MM.1S (cell line): ENCODE data around the gene CBFA2T3.
"Not testable (repeated sequence)": the region's sequence is repeated elsewhere in the genome, so short reads cannot be mapped to it uniquely, and the experiment has no call there.

ENCODE experiments used
- DNase-seq: peaks from one replicate; pipeline ENCODE4 v3.0.0-alpha.2; 2015
- H2AFZ ChIP-seq: fragments of 300-600 bp; sonication (generic); 2 replicates; pipeline ENCODE4 v1.6.0; 2016; ENCODE audit warnings: antibody characterized with exemption, low read length
- H3F3A ChIP-seq: fragments of 300-600 bp; sonication (generic); 2 replicates; pipeline ENCODE4 v1.6.1; 2016; ENCODE audit warnings: mild to moderate bottlenecking, antibody characterized with exemption, low read length, moderate library complexity, mixed read lengths; ENCODE audit not compliant: insufficient read depth
- H3K27ac ChIP-seq: fragments of 300-600 bp; sonication (generic); 2 replicates; pipeline ENCODE4 v1.5.1; 2016; ENCODE audit warnings: mild to moderate bottlenecking, low read length
- H3K27me3 ChIP-seq: fragments of 300-600 bp; sonication (generic); replicated peaks from 2 replicates; pipeline ENCODE4 v1.6.0; 2016; ENCODE audit warnings: low read length; ENCODE audit not compliant: insufficient read depth
- H3K36me3 ChIP-seq: fragments of 300-600 bp; sonication (generic); replicated peaks from 2 replicates; pipeline ENCODE4 v1.6.1; 2016; ENCODE audit warnings: mild to moderate bottlenecking, low read length, mixed read lengths; ENCODE audit not compliant: insufficient read depth
- H3K4me1 ChIP-seq: fragments of 300-600 bp; sonication (generic); 2 replicates; pipeline ENCODE4 v1.6.1; 2016; ENCODE audit warnings: low read length, mixed read lengths
- H3K4me2 ChIP-seq: fragments of 300-600 bp; sonication (generic); 2 replicates; pipeline ENCODE4 v1.6.0; 2016; ENCODE audit warnings: low read depth, low read length
- H3K4me3 ChIP-seq: fragments of 300-600 bp; sonication (generic); 2 replicates; pipeline ENCODE4 v1.5.1; 2016; ENCODE audit warnings: low read length, mixed read lengths
- H3K79me2 ChIP-seq: fragments of 300-600 bp; sonication (generic); 2 replicates; pipeline ENCODE4 v1.6.1; 2016; ENCODE audit warnings: mixed run types, low read length, mixed read lengths
- H3K9ac ChIP-seq: fragments of 300-600 bp; sonication (generic); 2 replicates; pipeline ENCODE4 v1.6.1; 2016; ENCODE audit warnings: low read length, mixed read lengths
- H3K9me2 ChIP-seq: fragments of 300-600 bp; sonication (generic); replicated peaks from 2 replicates; pipeline ENCODE4 v1.6.1; 2016; ENCODE audit warnings: mild to moderate bottlenecking, low read length, mixed read lengths; ENCODE audit not compliant: insufficient read depth
- H3K9me3 ChIP-seq: fragments of 300-600 bp; sonication (generic); replicated peaks from 2 replicates; pipeline ENCODE4 v1.6.1; 2016; ENCODE audit warnings: mild to moderate bottlenecking, low read length, mixed read lengths; ENCODE audit not compliant: insufficient read depth
- H4K20me1 ChIP-seq: fragments of 300-600 bp; sonication (generic); 2 replicates; pipeline ENCODE4 v1.6.1; 2016; ENCODE audit warnings: mild to moderate bottlenecking, low read length, moderate library complexity, mixed read lengths; ENCODE audit not compliant: insufficient read depth
- CTCF ChIP-seq: fragments of 300-600 bp; sonication (generic); IDR thresholded peaks from 2 replicates; pipeline ENCODE4 v1.5.1; 2016; ENCODE audit warnings: antibody characterized with exemption, low read length, mixed read lengths
- EZH2 ChIP-seq: fragments of 300-600 bp; sonication (generic); optimal IDR thresholded peaks from 2 replicates; pipeline ENCODE3; 2017; ENCODE audit warnings: low read depth, mild to moderate bottlenecking, antibody characterized with exemption, low read length, mixed read lengths
- EZH2phosphoT487 ChIP-seq: fragments of 300-600 bp; sonication (generic); IDR thresholded peaks from 2 replicates; pipeline ENCODE4 v1.6.1; 2018; ENCODE audit warnings: antibody characterized with exemption, low read length

Gene CBFA2T3

GRCh38 chr16:88894681-88895300 is 82.2 kb downstream of the CBFA2T3 start:
- Histone ChIP-seq H3K4me1 (no peaks in the 10 kb centered on the region), H3K9me3 (no peaks in the 10 kb centered on the region), H3K27ac (no peak overlapping the region), H2AFZ (no peak overlapping the region), H3K9me2 (no peaks in the 10 kb centered on the region), H4K20me1 (no peaks in the 10 kb centered on the region), H3K9ac (no peak overlapping the region), H3K27me3 (no peaks in the 10 kb centered on the region), H3F3A (no peaks in the 10 kb centered on the region), H3K36me3 (no peaks in the 10 kb centered on the region), H3K79me2 (no peaks in the 10 kb centered on the region), H3K4me3 (no peak overlapping the region), H3K4me2 (no peak overlapping the region)
- DNase-seq, result no peak
- TF ChIP-seq EZH2 (no peak), CTCF (no peak), EZH2phosphoT487 (no peak)

- not testable (repeated sequence) for H3K27me3 ChIP-seq, H3K27ac ChIP-seq, H3K9me3 ChIP-seq, H3K4me1 ChIP-seq, H3K79me2 ChIP-seq, H2AFZ ChIP-seq, H3K9me2 ChIP-seq, H3F3A ChIP-seq, H3K4me3 ChIP-seq, H3K9ac ChIP-seq, H4K20me1 ChIP-seq, H3K36me3 ChIP-seq, DNase-seq, H3K4me2 ChIP-seq
These were observed 82.7 kb downstream of the CBFA2T3 start for GRCh38 chr16:88894266-88894665.

- Histone ChIP-seq H3F3A (no peaks in the 10 kb centered on the region), H3K9me2 (no peaks in the 10 kb centered on the region), H3K79me2 (no peaks in the 10 kb centered on the region), H3K9me3 (no peaks in the 10 kb centered on the region), H3K9ac (no peak overlapping the region), H4K20me1 (no peaks in the 10 kb centered on the region), H3K27ac (no peak overlapping the region), H3K36me3 (no peaks in the 10 kb centered on the region), H3K27me3 (no peaks in the 10 kb centered on the region), H2AFZ (no peak overlapping the region), H3K4me1 (no peaks in the 10 kb centered on the region), H3K4me2 (no peak overlapping the region), H3K4me3 (no peak overlapping the region)
- TF ChIP-seq CTCF (no peak), EZH2phosphoT487 (no peak)
- no peak for DNase-seq
These were observed 83.7 kb downstream of the CBFA2T3 start for GRCh38 chr16:88893127-88893968.

- Histone ChIP-seq H3F3A (no peaks in the 10 kb centered on the region), H3K9me2 (no peaks in the 10 kb centered on the region), H3K9ac (no peak overlapping the region), H3K9me3 (no peaks in the 10 kb centered on the region), H3K79me2 (no peaks in the 10 kb centered on the region), H3K36me3 (no peaks in the 10 kb centered on the region), H4K20me1 (no peaks in the 10 kb centered on the region), H2AFZ (no peak overlapping the region), H3K4me3 (no peak overlapping the region), H3K27ac (no peak overlapping the region), H3K4me1 (no peaks in the 10 kb centered on the region), H3K27me3 (no peaks in the 10 kb centered on the region), H3K4me2 (no peak overlapping the region)
- TF ChIP-seq CTCF (no peak), EZH2phosphoT487 (no peak), EZH2 (no peak)
- no peak for DNase-seq
These were observed 84.9 kb downstream of the CBFA2T3 start for GRCh38 chr16:88892065-88892464.
